SJSA1 (cell line): ENCODE measurements around the gene TGFB2. TPM values are rescaled to one million over a fixed set of nuclear protein-coding genes. Genes with fewer than 3 reads are reported as not detected.

Experiments used
- DNase-seq, 2 experiments: peaks; one replicate each; pipeline ENCODE4 v3.0.0-alpha.2; 2015 to 2020; ENCODE audit warnings: low spot score in 2 of 2, low read depth in 1 of 2
- H3K27ac ChIP-seq: fragments of 250-450 bp; sonication (Bioruptor Pico); 2 replicates; pipeline ENCODE4 v1.5.1; 2020; ENCODE audit warnings: mild to moderate bottlenecking, moderate library complexity
- H3K27me3 ChIP-seq: fragments of 250-450 bp; sonication (Bioruptor Pico); replicated peaks from 2 replicates; pipeline ENCODE4 v1.5.1; 2020; ENCODE audit warnings: mild to moderate bottlenecking, moderate library complexity
- H3K36me3 ChIP-seq: fragments of 250-450 bp; sonication (Bioruptor Pico); 2 replicates; pipeline ENCODE4 v1.5.1; 2020; ENCODE audit warnings: mild to moderate bottlenecking
- H3K4me1 ChIP-seq: fragments of 250-450 bp; sonication (Bioruptor Pico); replicated peaks from 2 replicates; pipeline ENCODE4 v1.6.1; 2021; ENCODE audit warnings: mild to moderate bottlenecking
- H3K4me3 ChIP-seq: fragments of 250-450 bp; sonication (Bioruptor Pico); 2 replicates; pipeline ENCODE4 v1.5.1; 2020; ENCODE audit warnings: mild to moderate bottlenecking
- H3K9me3 ChIP-seq: fragments of 250-450 bp; sonication (Bioruptor Pico); replicated peaks from 2 replicates; pipeline ENCODE4 v1.5.1; 2020; ENCODE audit warnings: mild to moderate bottlenecking
- total RNA-seq: library from RNA; depleted of rRNA; stranded (reverse); fragments of >200 nt; shearing (Covaris generic); gene quantifications from 2 replicates; pipeline ENCODE4 v1.2.3, GENCODE V29; 2014

The TGFB2 gene
- total RNA-seq, 1 experiment from 2014 or later: 7.4 TPM

DNA sequence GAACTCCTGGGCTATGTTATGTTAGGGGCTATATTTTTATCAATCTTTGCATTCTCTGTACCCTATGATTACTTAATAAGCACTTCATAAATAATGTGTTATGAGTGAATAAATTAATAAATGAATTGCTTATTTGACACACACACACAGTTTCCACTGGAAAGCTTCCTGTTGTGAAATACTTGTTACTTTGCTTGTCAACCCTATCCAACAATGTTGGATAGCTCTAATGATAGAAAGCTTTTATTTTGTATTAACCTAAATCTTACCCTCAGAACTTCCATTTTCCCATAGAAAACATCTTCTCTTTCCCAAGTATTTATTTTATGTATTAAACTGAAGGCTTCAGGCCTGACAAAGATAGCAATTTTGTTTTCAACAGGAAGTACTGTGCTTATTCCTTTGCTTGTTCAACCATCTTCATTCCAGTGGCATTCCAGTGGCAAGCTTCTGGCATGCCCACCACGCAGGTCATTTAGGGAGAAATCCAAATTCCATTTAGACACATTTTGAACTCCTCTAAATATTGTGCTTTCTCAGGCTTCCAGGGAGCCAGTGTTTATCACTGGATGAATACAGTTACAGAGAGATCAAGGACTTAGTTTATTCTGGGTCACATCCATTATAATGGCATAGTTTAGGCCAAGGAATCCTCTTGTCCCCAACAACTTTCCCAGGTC is 134.4 kb downstream of the TGFB2 start:
- DNase-seq: peak; percentile 87 to 97
- no peaks in the 10 kb centered on the region for H3K27me3 ChIP-seq
- peak overlapping the region; percentile 99 for H3K27ac ChIP-seq
- no peaks in the 10 kb centered on the region for H3K36me3 ChIP-seq
- no peaks in the 10 kb centered on the region for H3K9me3 ChIP-seq
- H3K4me3 ChIP-seq: no peak overlapping the region
- H3K4me1 ChIP-seq: peaks cover 70% of the 10 kb centered on the region

- Histone ChIP-seq H3K4me3 (no peak overlapping the region), H3K4me1 (peaks cover 67% of the 10 kb centered on the region), H3K36me3 (no peaks in the 10 kb centered on the region), H3K9me3 (no peaks in the 10 kb centered on the region), H3K27ac (peak overlapping the region; percentile 99), H3K27me3 (no peaks in the 10 kb centered on the region)
- peak; percentile 86 to 97 for DNase-seq
Observed at GRCh38 chr1:218480137-218480536, 135.0 kb downstream of the TGFB2 start.

DNA sequence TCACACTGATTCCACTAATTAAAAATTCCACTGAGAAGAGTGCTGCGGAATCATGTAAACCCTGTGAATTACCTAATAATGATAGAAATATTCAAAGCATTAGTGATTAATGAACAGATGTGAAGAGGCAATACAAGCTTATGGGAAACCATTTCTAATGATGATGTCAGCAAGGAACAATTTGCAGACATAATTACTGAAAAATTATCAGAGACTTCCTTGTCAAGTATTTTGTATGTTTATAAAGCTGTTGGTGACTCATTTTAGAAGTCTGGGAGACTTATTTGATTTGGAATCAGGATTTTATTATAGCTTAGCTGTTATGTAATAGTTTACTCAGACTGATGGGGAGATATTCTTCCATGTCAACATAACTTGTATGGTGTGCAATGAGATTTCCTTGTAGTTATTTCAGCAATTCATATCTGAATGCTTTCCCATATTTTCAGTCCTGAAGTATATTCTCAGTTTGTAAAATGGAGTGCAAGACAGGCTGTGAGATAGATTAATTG is 135.5 kb downstream of the TGFB2 start:
- H3K9me3 ChIP-seq: no peaks in the 10 kb centered on the region
- H3K4me3 ChIP-seq: no peak overlapping the region
- peaks cover 62% of the 10 kb centered on the region for H3K4me1 ChIP-seq
- peak in 1 of 2 experiments; percentile 90 for DNase-seq
- peak overlapping the region; percentile 99 for H3K27ac ChIP-seq
- H3K36me3 ChIP-seq: no peaks in the 10 kb centered on the region
- no peaks in the 10 kb centered on the region for H3K27me3 ChIP-seq

- H3K27ac ChIP-seq: peak overlapping the region; percentile 99
- peak in 1 of 2 experiments; percentile 83 for DNase-seq
- H3K4me3 ChIP-seq: no peak overlapping the region
- no peaks in the 10 kb centered on the region for H3K9me3 ChIP-seq
- H3K4me1 ChIP-seq: peaks cover 57% of the 10 kb centered on the region
- H3K36me3 ChIP-seq: no peaks in the 10 kb centered on the region
- no peaks in the 10 kb centered on the region for H3K27me3 ChIP-seq
Observed at GRCh38 chr1:218481116-218481775, 136.1 kb downstream of the TGFB2 start.

- H3K4me3 ChIP-seq: no peak overlapping the region
- no peak overlapping the region for H3K27ac ChIP-seq
Observed at GRCh38 chr1:218482683-218483082, 137.5 kb downstream of the TGFB2 start.

GRCh38 chr1:218485241-218485928 is 140.2 kb downstream of the TGFB2 start:
- Histone ChIP-seq H3K27ac (no peak overlapping the region), H3K27me3 (no peaks in the 10 kb centered on the region), H3K4me1 (peaks cover 55% of the 10 kb centered on the region), H3K36me3 (no peaks in the 10 kb centered on the region), H3K9me3 (no peaks in the 10 kb centered on the region), H3K4me3 (no peak overlapping the region)
- DNase-seq: no peak

More at GRCh38 chr1:218482683-218483082, 137.5 kb downstream of the TGFB2 start:
- Histone ChIP-seq H3K27me3 (no peaks in the 10 kb centered on the region), H3K9me3 (no peaks in the 10 kb centered on the region), H3K36me3 (no peaks in the 10 kb centered on the region), H3K4me1 (peaks cover 54% of the 10 kb centered on the region)
- DNase-seq: no peak

GRCh38 chr1:218488531-218488930 is 143.4 kb downstream of the TGFB2 start:
- Histone ChIP-seq H3K27ac (peak overlapping the region; percentile 97), H3K27me3 (no peaks in the 10 kb centered on the region), H3K36me3 (no peaks in the 10 kb centered on the region), H3K9me3 (no peaks in the 10 kb centered on the region), H3K4me3 (no peak overlapping the region), H3K4me1 (peaks cover 49% of the 10 kb centered on the region)
- peak in 1 of 2 experiments; percentile 78 for DNase-seq

DNA sequence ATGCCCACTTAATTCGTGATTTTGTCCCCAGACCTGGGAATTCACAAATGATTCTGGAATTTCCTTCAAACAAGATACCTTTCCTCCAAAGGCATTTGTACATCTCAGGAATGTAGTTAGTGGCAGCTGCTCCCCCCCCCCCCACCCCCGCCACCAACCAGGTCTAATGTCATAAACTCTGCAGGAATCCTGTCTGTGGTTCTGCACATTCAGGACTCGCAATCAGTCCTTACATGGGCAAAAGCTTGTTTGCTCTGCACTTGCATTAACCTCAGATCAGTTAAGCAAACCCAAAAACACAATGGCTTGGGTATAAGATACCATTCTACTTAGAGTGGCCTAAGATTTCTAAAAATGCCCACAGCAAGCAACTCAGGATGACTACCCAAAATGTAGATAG is 143.8 kb downstream of the TGFB2 start:
- peaks cover 49% of the 10 kb centered on the region for H3K4me1 ChIP-seq
- no peak overlapping the region for H3K4me3 ChIP-seq
- peak overlapping the region; percentile 97 for H3K27ac ChIP-seq
- H3K36me3 ChIP-seq: no peaks in the 10 kb centered on the region
- no peaks in the 10 kb centered on the region for H3K9me3 ChIP-seq
- DNase-seq: peak; percentile 78 to 83
- no peaks in the 10 kb centered on the region for H3K27me3 ChIP-seq

- Histone ChIP-seq H3K4me3 (no peak overlapping the region), H3K9me3 (no peaks in the 10 kb centered on the region), H3K36me3 (no peaks in the 10 kb centered on the region), H3K27me3 (no peaks in the 10 kb centered on the region), H3K4me1 (peaks cover 51% of the 10 kb centered on the region), H3K27ac (peak overlapping the region; percentile 70)
- no peak for DNase-seq
Observed at GRCh38 chr1:218490406-218490922, 145.3 kb downstream of the TGFB2 start.

DNA sequence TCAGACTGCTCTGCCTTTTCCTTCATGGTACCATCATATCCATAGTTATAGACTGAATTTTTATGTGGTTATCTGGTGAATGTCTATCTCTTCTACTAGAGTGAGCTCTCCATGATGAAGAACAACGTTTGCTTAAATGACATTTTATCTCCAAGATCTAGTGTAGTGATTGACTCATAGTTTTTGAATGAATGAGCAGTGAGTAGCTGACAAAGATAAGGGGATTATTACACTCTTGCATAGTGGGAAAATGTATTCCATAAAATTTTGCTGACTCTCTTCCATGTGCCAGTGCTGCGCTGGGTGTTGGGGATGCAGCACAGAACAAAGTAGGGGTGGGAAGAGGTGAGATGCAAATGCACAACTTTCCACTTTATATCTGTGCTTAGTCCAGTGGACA is 147.7 kb downstream of the TGFB2 start:
- no peak overlapping the region for H3K4me3 ChIP-seq
- no peaks in the 10 kb centered on the region for H3K27me3 ChIP-seq
- peaks cover 58% of the 10 kb centered on the region for H3K4me1 ChIP-seq
- H3K27ac ChIP-seq: no peak overlapping the region
- H3K9me3 ChIP-seq: no peaks in the 10 kb centered on the region
- no peaks in the 10 kb centered on the region for H3K36me3 ChIP-seq
- no peak for DNase-seq

- H3K27me3 ChIP-seq: no peaks in the 10 kb centered on the region
- H3K9me3 ChIP-seq: no peaks in the 10 kb centered on the region
- H3K36me3 ChIP-seq: no peaks in the 10 kb centered on the region
- no peak for DNase-seq
- peaks cover 59% of the 10 kb centered on the region for H3K4me1 ChIP-seq
- H3K4me3 ChIP-seq: no peak overlapping the region
- H3K27ac ChIP-seq: no peak overlapping the region
Observed at GRCh38 chr1:218493986-218494385, 148.8 kb downstream of the TGFB2 start.
